Activated CD4-positive, alpha-beta memory T cell treated with anti-CD3 and anti-CD28 coated beads for 36 hours (primary cell): ENCODE data around the gene CPNE4. TPM values are rescaled to one million over a fixed set of nuclear protein-coding genes. Genes with fewer than 3 reads are reported as not detected.
"Not testable (repeated sequence)": the region's sequence is repeated elsewhere in the genome, so short reads cannot be mapped to it uniquely, and the experiment has no call there.

Experiments used
- CTCF ChIA-PET: fragments of 350-600 bp; sonication (Branson Sonifier 250); formaldehyde crosslinking; loops from one replicate; lab custom pipeline; 2021; ENCODE audit warnings: antibody characterized with exemption, inconsistent platforms; lab: Charles Lee
- POLR2A ChIA-PET: fragments of 350-600 bp; sonication (Branson Sonifier 250); formaldehyde crosslinking; loops from one replicate; lab custom pipeline; 2021; ENCODE audit warnings: antibody characterized with exemption; lab: Charles Lee
- DNase-seq: peaks from one replicate; pipeline ENCODE4 v3.0.0-alpha.2; 2020
- H3K27ac Mint-ChIP-seq: one replicate; pipeline ENCODE4 v1.8.0; 2021; ENCODE audit warnings: mixed read lengths
- H3K27me3 Mint-ChIP-seq: one replicate; pipeline ENCODE4 v1.8.0; 2021; ENCODE audit warnings: mixed read lengths
- H3K36me3 Mint-ChIP-seq: one replicate; pipeline ENCODE4 v1.8.0; 2021; ENCODE audit warnings: mixed read lengths
- H3K4me1 Mint-ChIP-seq: one replicate; pipeline ENCODE4 v1.8.0; 2021; ENCODE audit warnings: low read depth, mixed read lengths
- H3K4me3 Mint-ChIP-seq: one replicate; pipeline ENCODE4 v1.8.0; 2021; ENCODE audit warnings: mild to moderate bottlenecking, mixed read lengths
- H3K9me3 Mint-ChIP-seq: one replicate; pipeline ENCODE4 v1.8.0; 2021; ENCODE audit warnings: mixed read lengths
- intact Hi-C: fragments of 100-400 bp; cut with micrococcal nuclease; formaldehyde crosslinking; loops from one replicate; pipeline ENCODE4 v1.15.1; 2023
- total RNA-seq, 2 experiments: library from RNA; stranded (reverse); gene quantifications; one replicate each; pipeline ENCODE4 v1.2.3, GENCODE V29; 2021

Gene CPNE4
- total RNA-seq, 2 experiments from 2014 or later: not detected

GRCh38 chr3:131983689-131984088, 51.1 kb downstream of the CPNE4 start:
- no peaks in the 10 kb centered on the region for H3K4me1 Mint-ChIP-seq
- peaks cover 5% of the 10 kb centered on the region for H3K9me3 Mint-ChIP-seq
- H3K27ac Mint-ChIP-seq: no peak overlapping the region
- ChIA-PET POLR2A (no interaction called here), CTCF (no interaction called here)
- H3K27me3 Mint-ChIP-seq: no peaks in the 10 kb centered on the region
- no peaks in the 10 kb centered on the region for H3K36me3 Mint-ChIP-seq
- intact Hi-C loops: no loop called here
- no peak overlapping the region for H3K4me3 Mint-ChIP-seq
- DNase-seq: no peak

- CTCF ChIA-PET: no interaction called here
- Mint-ChIP-seq H3K27me3 (no peaks in the 10 kb centered on the region), H3K4me3 (no peak overlapping the region), H3K36me3 (no peaks in the 10 kb centered on the region), H3K27ac (no peak overlapping the region), H3K9me3 (peaks cover 9% of the 10 kb centered on the region), H3K4me1 (no peaks in the 10 kb centered on the region)
- no peak for DNase-seq
- intact Hi-C loops: no loop called here
- POLR2A ChIA-PET: no interaction called here
Measured at GRCh38 chr3:131981323-131981722, 53.5 kb downstream of the CPNE4 start.

DNA sequence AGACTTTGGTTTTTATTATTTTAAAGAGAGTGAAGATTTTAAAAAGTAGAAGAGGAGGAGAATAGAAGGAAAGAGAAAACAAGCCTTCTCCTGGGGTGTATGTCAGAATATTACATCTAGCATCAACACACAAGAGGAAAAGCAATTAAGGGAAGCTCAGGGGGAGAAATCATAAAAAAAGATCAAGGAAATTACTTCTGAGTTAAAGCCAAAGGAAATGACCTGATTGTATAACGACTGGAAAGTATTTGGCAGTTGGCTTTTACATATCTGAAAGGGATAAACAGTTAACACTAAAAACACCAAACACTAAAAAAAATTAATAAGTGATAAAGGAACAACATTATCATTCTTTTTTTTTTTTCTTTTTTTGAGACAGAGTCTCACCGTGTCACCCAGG, 58.4 kb downstream of the CPNE4 start:
- POLR2A ChIA-PET: no interaction called here
- DNase-seq: no peak
- no peaks in the 10 kb centered on the region for H3K4me1 Mint-ChIP-seq
- intact Hi-C loops: no loop called here
- H3K27me3 Mint-ChIP-seq: no peaks in the 10 kb centered on the region
- no peak overlapping the region for H3K4me3 Mint-ChIP-seq
- H3K36me3 Mint-ChIP-seq: no peaks in the 10 kb centered on the region
- peaks cover 9% of the 10 kb centered on the region for H3K9me3 Mint-ChIP-seq
- H3K27ac Mint-ChIP-seq: no peak overlapping the region
- CTCF ChIA-PET: no interaction called here

DNA sequence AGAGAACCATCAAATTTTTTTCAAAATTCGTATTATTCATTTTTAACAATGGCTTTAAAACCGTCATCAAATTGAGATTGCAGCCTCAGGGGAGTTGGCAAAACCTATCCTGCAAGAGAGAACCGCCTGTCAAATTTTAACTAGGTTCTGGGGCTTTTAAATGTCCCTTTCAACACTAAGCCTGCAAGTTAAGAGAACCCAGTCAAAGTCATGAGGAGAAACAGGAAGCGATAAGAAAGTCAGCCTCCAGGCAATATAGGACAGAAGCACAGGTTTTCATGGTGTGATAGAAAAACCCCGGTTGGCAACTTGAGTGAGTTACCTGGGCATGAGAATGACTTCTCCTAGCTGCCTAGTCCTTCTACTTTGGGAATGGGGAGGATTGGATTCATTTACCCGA, 59.8 kb downstream of the CPNE4 start:
- ChIA-PET CTCF (no interaction called here), POLR2A (no interaction called here)
- Mint-ChIP-seq H3K4me1 (no peaks in the 10 kb centered on the region), H3K9me3 (peaks cover 8% of the 10 kb centered on the region), H3K27ac (no peak overlapping the region), H3K4me3 (no peak overlapping the region), H3K27me3 (no peaks in the 10 kb centered on the region), H3K36me3 (no peaks in the 10 kb centered on the region)
- DNase-seq: no peak
- intact Hi-C loops: no loop called here

- intact Hi-C loops: no loop called here
- no peaks in the 10 kb centered on the region for H3K36me3 Mint-ChIP-seq
- POLR2A ChIA-PET: no interaction called here
Measured at GRCh38 chr3:131973731-131974130, 61.1 kb downstream of the CPNE4 start.

DNA sequence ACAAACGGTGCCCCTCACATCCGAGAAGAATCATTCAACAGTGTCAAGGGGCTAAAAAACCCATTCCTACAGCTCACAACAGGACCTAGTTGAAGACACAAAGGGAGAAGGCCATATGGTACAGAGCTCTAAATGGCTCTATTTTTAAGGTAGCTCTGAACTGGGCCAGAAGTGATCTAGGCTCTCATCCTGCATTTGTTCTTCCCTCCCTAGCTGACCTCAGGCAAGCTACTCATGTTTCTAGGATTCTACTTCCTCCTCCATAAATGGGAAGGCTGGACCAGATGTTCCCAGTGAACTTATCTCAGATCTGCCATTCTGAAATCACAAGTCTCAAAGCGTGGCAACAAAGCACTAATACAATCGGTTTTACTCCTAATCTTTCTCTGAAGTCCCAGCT, 62.3 kb downstream of the CPNE4 start:
- H3K36me3 Mint-ChIP-seq: no peaks in the 10 kb centered on the region
- intact Hi-C loops: no loop called here
- POLR2A ChIA-PET: no interaction called here
- H3K4me3 Mint-ChIP-seq: no peak overlapping the region
- DNase-seq: no peak
- no peaks in the 10 kb centered on the region for H3K27me3 Mint-ChIP-seq
- CTCF ChIA-PET: no interaction called here
- no peaks in the 10 kb centered on the region for H3K4me1 Mint-ChIP-seq
- H3K9me3 Mint-ChIP-seq: peaks cover under 1% of the 10 kb centered on the region
- H3K27ac Mint-ChIP-seq: no peak overlapping the region

More at GRCh38 chr3:131973731-131974130, 61.1 kb downstream of the CPNE4 start:
- Mint-ChIP-seq H3K9me3 (peaks cover 3% of the 10 kb centered on the region), H3K4me1 (no peaks in the 10 kb centered on the region), H3K4me3 (no peak overlapping the region), H3K27ac (no peak overlapping the region), H3K27me3 (no peaks in the 10 kb centered on the region)
- no peak for DNase-seq
- CTCF ChIA-PET: no interaction called here

GRCh38 chr3:131972091-131972490, 62.7 kb downstream of the CPNE4 start:
- ChIA-PET POLR2A (no interaction called here), CTCF (no interaction called here)
- no peak overlapping the region for H3K4me3 Mint-ChIP-seq
- no peak overlapping the region for H3K27ac Mint-ChIP-seq
- H3K27me3 Mint-ChIP-seq: no peaks in the 10 kb centered on the region
- H3K4me1 Mint-ChIP-seq: no peaks in the 10 kb centered on the region
- no peak for DNase-seq
- no peaks in the 10 kb centered on the region for H3K36me3 Mint-ChIP-seq
- H3K9me3 Mint-ChIP-seq: no peaks in the 10 kb centered on the region
- intact Hi-C loops: no loop called here

DNA sequence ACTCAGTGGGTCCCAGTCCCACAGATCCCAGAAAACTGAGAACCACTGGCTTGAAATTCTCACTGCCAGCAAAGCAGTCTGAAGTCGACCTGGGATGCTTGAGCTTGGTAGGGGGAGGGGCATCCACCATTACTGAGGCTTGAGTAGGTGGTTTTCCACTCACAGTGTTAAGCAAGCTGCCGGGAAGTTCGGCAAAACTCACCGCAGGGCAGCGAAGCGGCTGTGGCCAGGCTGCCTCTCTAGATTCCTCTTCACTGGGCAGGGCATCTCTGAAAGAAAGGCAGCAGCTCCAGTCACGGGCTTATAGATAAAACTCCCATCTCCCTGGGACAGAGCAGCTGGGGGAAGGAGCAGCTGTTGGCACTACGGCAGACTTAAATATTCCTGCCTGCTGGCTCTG, 71.4 kb downstream of the CPNE4 start:
- CTCF ChIA-PET: interaction anchor here (0.7 kb wide), 1 partner anchor 17 kb away, joined by 5 read pairs; no protein-coding TSS in a partner anchor
- intact Hi-C loops, DNase-seq, H3K4me3 Mint-ChIP-seq, POLR2A ChIA-PET, H3K27me3 Mint-ChIP-seq, H3K4me1 Mint-ChIP-seq, H3K36me3 Mint-ChIP-seq, H3K27ac Mint-ChIP-seq: not testable (repeated sequence)
- peaks cover 14% of the 10 kb centered on the region for H3K9me3 Mint-ChIP-seq

- intact Hi-C loops: no loop called here
- DNase-seq: no peak
- Mint-ChIP-seq H3K36me3 (no peaks in the 10 kb centered on the region), H3K27ac (no peak overlapping the region), H3K27me3 (peaks cover 2% of the 10 kb centered on the region), H3K9me3 (peaks cover 14% of the 10 kb centered on the region), H3K4me1 (no peaks in the 10 kb centered on the region), H3K4me3 (no peak overlapping the region)
- CTCF ChIA-PET: interaction anchor here (0.7 kb wide), 1 partner anchor 17 kb away, joined by 5 read pairs; no protein-coding TSS in a partner anchor
- POLR2A ChIA-PET: no interaction called here
Measured at GRCh38 chr3:131962982-131963381, 71.8 kb downstream of the CPNE4 start.

- H3K36me3 Mint-ChIP-seq: no peaks in the 10 kb centered on the region
- no peaks in the 10 kb centered on the region for H3K4me1 Mint-ChIP-seq
- H3K27me3 Mint-ChIP-seq: peaks cover 2% of the 10 kb centered on the region
- H3K27ac Mint-ChIP-seq: no peak overlapping the region
- no peak overlapping the region for H3K4me3 Mint-ChIP-seq
- intact Hi-C loops: no loop called here
- H3K9me3 Mint-ChIP-seq: peaks cover 4% of the 10 kb centered on the region
- CTCF ChIA-PET: no interaction called here
- POLR2A ChIA-PET: no interaction called here
- no peak for DNase-seq
Measured at GRCh38 chr3:131960324-131960723, 74.5 kb downstream of the CPNE4 start.

GRCh38 chr3:131957980-131958379, 76.8 kb downstream of the CPNE4 start:
- Mint-ChIP-seq H3K4me1 (no peaks in the 10 kb centered on the region), H3K9me3 (peaks cover 4% of the 10 kb centered on the region), H3K27ac (no peak overlapping the region), H3K36me3 (no peaks in the 10 kb centered on the region), H3K27me3 (peaks cover 2% of the 10 kb centered on the region), H3K4me3 (no peak overlapping the region)
- POLR2A ChIA-PET: no interaction called here
- CTCF ChIA-PET: interaction anchor here (0.6 kb wide), 1 partner anchor 1086 kb away, joined by 3 read pairs; no protein-coding TSS in a partner anchor
- DNase-seq: no peak
- intact Hi-C loops: no loop called here

GRCh38 chr3:131957511-131957910, 77.3 kb downstream of the CPNE4 start:
- peaks cover 4% of the 10 kb centered on the region for H3K9me3 Mint-ChIP-seq
- ChIA-PET POLR2A (no interaction called here), CTCF (interaction anchor here (0.6 kb wide), 1 partner anchor 1085 kb away, joined by 3 read pairs; no protein-coding TSS in a partner anchor)
- H3K27me3 Mint-ChIP-seq: peaks cover 2% of the 10 kb centered on the region
- no peaks in the 10 kb centered on the region for H3K4me1 Mint-ChIP-seq
- intact Hi-C loops: no loop called here
- H3K27ac Mint-ChIP-seq: no peak overlapping the region
- H3K36me3 Mint-ChIP-seq: no peaks in the 10 kb centered on the region
- DNase-seq: no peak
- no peak overlapping the region for H3K4me3 Mint-ChIP-seq

DNA sequence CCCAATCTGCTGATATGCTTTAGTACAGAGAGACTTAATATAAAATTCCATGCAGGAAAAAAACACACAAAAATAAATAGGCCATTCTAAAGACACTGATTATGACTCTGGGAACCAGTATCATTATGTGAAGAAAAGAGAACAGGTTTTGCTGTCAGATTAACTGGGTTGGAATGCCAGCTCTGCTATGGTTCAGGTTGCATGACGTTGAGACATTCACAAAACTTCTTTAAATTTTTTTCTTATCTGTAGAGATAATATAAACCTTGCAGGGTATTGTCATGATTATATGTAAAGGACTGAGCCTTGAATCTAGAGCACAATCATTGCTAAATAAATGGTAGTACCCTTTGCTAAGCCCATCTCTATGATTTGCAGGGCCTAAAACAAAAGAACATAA, 86.0 kb downstream of the CPNE4 start:
- no peak overlapping the region for H3K4me3 Mint-ChIP-seq
- H3K9me3 Mint-ChIP-seq: peaks cover 2% of the 10 kb centered on the region
- intact Hi-C loops: no loop called here
- H3K27me3 Mint-ChIP-seq: no peaks in the 10 kb centered on the region
- no peak overlapping the region for H3K27ac Mint-ChIP-seq
- CTCF ChIA-PET: no interaction called here
- H3K36me3 Mint-ChIP-seq: no peaks in the 10 kb centered on the region
- no peak for DNase-seq
- POLR2A ChIA-PET: no interaction called here
- peaks cover 6% of the 10 kb centered on the region for H3K4me1 Mint-ChIP-seq
